OCI-LY1 (cell line): ENCODE measurements around the gene PSMA7.

Source experiments
- H2AFZ ChIP-seq: fragments of 200-600 bp; sonication (generic), shearing (Covaris generic); 2 replicates; pipeline ENCODE4 v1.6.0; 2014; ENCODE audit warnings: antibody characterized with exemption, mild to moderate bottlenecking, low read length
- H3F3A ChIP-seq: fragments of 200-600 bp; sonication (generic), shearing (Covaris generic); 2 replicates; pipeline ENCODE4 v1.6.0; 2014; ENCODE audit warnings: mild to moderate bottlenecking, antibody characterized with exemption, low read length, moderate library complexity; ENCODE audit not compliant: insufficient read depth
- H3K27ac ChIP-seq: fragments of 200-600 bp; sonication (generic); 2 replicates; pipeline ENCODE4 v1.5.1; 2014; ENCODE audit warnings: low read length, mixed run types, mild to moderate bottlenecking, low read depth; ENCODE audit not compliant: poor library complexity, severe bottlenecking
- H3K27me3 ChIP-seq: fragments of 200-600 bp; sonication (generic); 2 replicates; pipeline ENCODE4 v1.6.0; 2014; ENCODE audit warnings: antibody characterized with exemption, mild to moderate bottlenecking, low read length, moderate library complexity; ENCODE audit not compliant: insufficient read depth
- H3K36me3 ChIP-seq: fragments of 200-600 bp; sonication (generic); 2 replicates; pipeline ENCODE4 v1.6.1; 2014; ENCODE audit warnings: mild to moderate bottlenecking, antibody characterized with exemption, low read length, moderate library complexity, mixed read lengths; ENCODE audit not compliant: insufficient read depth
- H3K4me1 ChIP-seq: fragments of 200-600 bp; sonication (generic); 2 replicates; pipeline ENCODE4 v1.5.1; 2014; ENCODE audit warnings: mild to moderate bottlenecking, low read length, moderate library complexity; ENCODE audit not compliant: insufficient read depth, severe bottlenecking
- H3K4me2 ChIP-seq: fragments of 200-600 bp; sonication (generic), shearing (Covaris generic); 2 replicates; pipeline ENCODE4 v1.6.1; 2014; ENCODE audit warnings: low read length
- H3K4me3 ChIP-seq: fragments of 200-600 bp; sonication (generic); 2 replicates; pipeline ENCODE4 v1.5.1; 2014; ENCODE audit warnings: low read length, low read depth, mild to moderate bottlenecking, mixed read lengths; ENCODE audit not compliant: poor library complexity, severe bottlenecking
- H3K79me2 ChIP-seq: fragments of 200-600 bp; shearing (Covaris generic); 2 replicates; pipeline ENCODE4 v1.6.1; 2016; ENCODE audit warnings: mixed run types, low read length, mixed read lengths; ENCODE audit not compliant: insufficient read depth
- H3K9ac ChIP-seq: fragments of 200-600 bp; sonication (generic), shearing (Covaris generic); 2 replicates; pipeline ENCODE4 v1.6.1; 2014; ENCODE audit warnings: mild to moderate bottlenecking, low read length, mixed read lengths
- H3K9me2 ChIP-seq: fragments of 200-600 bp; sonication (generic), shearing (Covaris generic); 2 replicates; pipeline ENCODE4 v1.6.1; 2014; ENCODE audit warnings: low read depth, mild to moderate bottlenecking, low read length, mixed read lengths
- H3K9me3 ChIP-seq: fragments of 200-600 bp; shearing (Covaris generic); 2 replicates; pipeline ENCODE4 v1.6.1; 2014; ENCODE audit warnings: low read length, mixed read lengths
- H4K20me1 ChIP-seq: fragments of 200-600 bp; sonication (generic), shearing (Covaris generic); 2 replicates; pipeline ENCODE4 v1.6.0; 2016; ENCODE audit warnings: mild to moderate bottlenecking, low read length; ENCODE audit not compliant: insufficient read depth
- CTCF ChIP-seq: fragments of 200-600 bp; sonication (generic), shearing (Covaris generic); IDR thresholded peaks from 2 replicates; pipeline ENCODE4 v1.5.1; 2017; ENCODE audit warnings: mild to moderate bottlenecking, antibody characterized with exemption, low read length, moderate library complexity, mixed read lengths
- EZH2 ChIP-seq: fragments of 200-600 bp; sonication (generic), shearing (Covaris generic); IDR thresholded peaks from 2 replicates; pipeline ENCODE4 v1.8.0; 2017; ENCODE audit warnings: borderline replicate concordance, mixed run types, mild to moderate bottlenecking, antibody characterized with exemption, low read length, moderate library complexity, mixed read lengths

PSMA7 gene

GRCh38 chr20:62087227-62087626 is 56.0 kb downstream of the PSMA7 start:
- H3K4me1 ChIP-seq = no peaks in the 10 kb centered on the region
- no peaks in the 10 kb centered on the region for H3K9me3 ChIP-seq
- H3K27me3 ChIP-seq = peaks cover 5% of the 10 kb centered on the region; the same call in 1 of the 2 replicates
- H3K9me2 ChIP-seq = no peaks in the 10 kb centered on the region
- no peaks in the 10 kb centered on the region for H3K79me2 ChIP-seq
- H3K4me3 ChIP-seq = no peak overlapping the region
- TF ChIP-seq EZH2 (no peak), CTCF (no peak)
- H3K27ac ChIP-seq = no peak overlapping the region
- H3F3A ChIP-seq = no peaks in the 10 kb centered on the region
- H3K9ac ChIP-seq = no peak overlapping the region
- H4K20me1 ChIP-seq = no peaks in the 10 kb centered on the region
- no peak overlapping the region for H3K4me2 ChIP-seq
- H3K36me3 ChIP-seq = no peaks in the 10 kb centered on the region
- H2AFZ ChIP-seq = no peak overlapping the region
